Lower lobe of right lung (tissue), 2 donors: ENCODE data around the gene XPR1. TPM values are rescaled to one million over a fixed set of nuclear protein-coding genes. Genes with fewer than 3 reads are reported as not detected.
A peak's percentile ranks its signal among the peaks of the same experiment; 100 is the strongest.

Experiments used
- ATAC-seq, 2 donors: fragments of 200-7000 bp; cut with Tn5 transposase; one replicate each; pipeline ENCODE4 v1.9.1; 2020 to 2022; ENCODE audit warnings: mild to moderate bottlenecking in 2 of 2, moderate library complexity in 2 of 2
- DNase-seq: peaks from one replicate; pipeline ENCODE4 v3.0.0-alpha.2; 2020
- H3K27ac ChIP-seq: fragments of 200-600 bp; one replicate; pipeline ENCODE4 v1.8.0; 2022
- H3K27me3 ChIP-seq: fragments of 200-600 bp; one replicate; pipeline ENCODE4 v1.8.0; 2022; ENCODE audit warnings: low read depth
- H3K36me3 ChIP-seq: fragments of 200-600 bp; one replicate; pipeline ENCODE4 v1.8.0; 2022; ENCODE audit warnings: mild to moderate bottlenecking
- H3K4me1 ChIP-seq: fragments of 200-600 bp; one replicate; pipeline ENCODE4 v1.8.0; 2022
- H3K4me3 ChIP-seq: fragments of 200-600 bp; one replicate; pipeline ENCODE4 v1.8.0; 2022; ENCODE audit warnings: mild to moderate bottlenecking
- H3K9me3 ChIP-seq: fragments of 200-600 bp; one replicate; pipeline ENCODE4 v1.8.0; 2022
- intact Hi-C: fragments of 100-400 bp; cut with DNase I; formaldehyde crosslinking; loops from one replicate; pipeline ENCODE4 v1.11.0; 2022
- total RNA-seq: library from RNA; stranded (reverse); fragmentation: NEBNext Ultra II Directional; extraction: Animal tissue kit (Norgen Biotek cat#: 25700); gene quantifications from one replicate; pipeline ENCODE4 v1.2.1, GENCODE V29; 2021
- TF ChIP-seq, protein P1 (sequence below): fragments of 200-600 bp; IDR thresholded peaks from one replicate; pipeline ENCODE4 v1.8.0; 2022; ENCODE audit warnings: antibody characterized with exemption, mild to moderate bottlenecking
- donor health status: DM: no; HTN: yes; CAD: no; lungs with severe emphysema.

Gene XPR1
- total RNA-seq, 1 donor from 2014 or later: 21.1 TPM

DNA sequence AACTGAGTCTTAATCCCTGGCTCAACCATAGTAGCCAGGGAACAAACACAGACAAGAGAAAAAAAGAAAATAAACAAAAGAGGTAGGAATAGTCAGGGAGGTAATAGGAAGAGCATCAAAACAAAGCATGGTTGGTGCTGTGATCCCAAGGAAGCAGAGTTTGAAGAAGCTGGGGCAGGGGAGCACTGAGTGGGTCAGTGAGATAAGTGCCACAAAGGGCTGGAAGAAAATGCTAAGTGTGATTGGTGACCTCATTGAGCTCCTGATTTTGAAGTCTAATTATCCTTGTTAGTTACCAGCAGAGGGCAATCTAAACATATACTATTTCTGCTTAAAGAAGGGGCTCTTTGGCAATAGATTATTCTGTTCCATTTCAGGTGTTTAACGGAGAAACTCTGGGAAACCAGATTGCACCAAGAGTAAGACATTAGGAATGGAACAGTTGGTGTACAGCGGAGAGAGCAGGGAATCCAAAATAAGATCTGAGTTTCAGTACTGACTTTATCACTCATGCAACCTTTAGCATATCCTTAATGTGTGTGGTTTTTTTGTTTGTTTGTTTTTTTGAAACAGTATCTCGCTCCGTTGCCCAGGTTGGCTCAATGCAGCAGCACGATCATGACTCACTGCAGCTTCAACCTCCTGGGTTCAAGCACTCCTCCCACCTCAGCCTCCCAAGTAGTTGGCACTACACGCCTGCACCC, 250.1 kb downstream of the XPR1 start:
- peak; percentile 34 to 58 for ATAC-seq
- intact Hi-C loops: no loop called here
- Histone ChIP-seq H3K4me1 (no peaks in the 10 kb centered on the region), H3K9me3 (no peaks in the 10 kb centered on the region), H3K27ac (no peak overlapping the region), H3K4me3 (no peak overlapping the region), H3K36me3 (peaks cover 44% of the 10 kb centered on the region), H3K27me3 (no peaks in the 10 kb centered on the region)
- no peak for DNase-seq
- TF ChIP-seq, protein P1, sequence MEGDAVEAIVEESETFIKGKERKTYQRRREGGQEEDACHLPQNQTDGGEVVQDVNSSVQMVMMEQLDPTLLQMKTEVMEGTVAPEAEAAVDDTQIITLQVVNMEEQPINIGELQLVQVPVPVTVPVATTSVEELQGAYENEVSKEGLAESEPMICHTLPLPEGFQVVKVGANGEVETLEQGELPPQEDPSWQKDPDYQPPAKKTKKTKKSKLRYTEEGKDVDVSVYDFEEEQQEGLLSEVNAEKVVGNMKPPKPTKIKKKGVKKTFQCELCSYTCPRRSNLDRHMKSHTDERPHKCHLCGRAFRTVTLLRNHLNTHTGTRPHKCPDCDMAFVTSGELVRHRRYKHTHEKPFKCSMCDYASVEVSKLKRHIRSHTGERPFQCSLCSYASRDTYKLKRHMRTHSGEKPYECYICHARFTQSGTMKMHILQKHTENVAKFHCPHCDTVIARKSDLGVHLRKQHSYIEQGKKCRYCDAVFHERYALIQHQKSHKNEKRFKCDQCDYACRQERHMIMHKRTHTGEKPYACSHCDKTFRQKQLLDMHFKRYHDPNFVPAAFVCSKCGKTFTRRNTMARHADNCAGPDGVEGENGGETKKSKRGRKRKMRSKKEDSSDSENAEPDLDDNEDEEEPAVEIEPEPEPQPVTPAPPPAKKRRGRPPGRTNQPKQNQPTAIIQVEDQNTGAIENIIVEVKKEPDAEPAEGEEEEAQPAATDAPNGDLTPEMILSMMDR: peak; percentile 37

DNA sequence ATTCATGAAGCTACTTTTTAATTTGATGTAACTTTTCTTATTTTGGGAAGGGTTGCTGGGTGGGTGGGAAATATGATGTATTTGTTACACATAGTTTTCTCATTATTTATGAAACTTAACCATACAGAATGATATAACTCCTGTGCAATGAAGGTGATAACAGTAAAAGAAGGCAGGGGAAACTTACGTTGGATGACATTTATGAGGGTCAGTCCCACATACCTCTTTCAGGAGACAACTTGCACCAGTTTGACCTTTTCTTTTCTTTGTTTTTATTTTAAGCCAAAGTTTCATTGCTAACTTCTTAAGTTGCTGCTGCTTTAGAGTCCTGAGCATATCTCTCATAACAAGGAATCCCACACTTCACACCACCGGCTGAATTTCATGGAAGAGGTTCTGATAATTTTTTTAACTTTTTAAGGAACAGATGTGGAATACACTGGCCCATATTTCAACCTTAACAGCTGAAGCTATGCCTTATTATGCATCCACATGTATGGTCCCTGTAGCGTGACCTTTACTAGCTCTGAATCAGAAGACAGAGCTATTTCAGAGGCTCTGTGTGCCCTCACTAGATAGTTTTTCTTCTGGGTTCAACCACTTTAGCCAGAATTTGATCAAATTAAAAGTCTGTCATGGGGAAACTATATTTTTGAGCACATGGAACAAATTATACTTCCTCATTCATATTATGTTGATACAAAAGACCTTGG, 252.9 kb downstream of the XPR1 start:
- no peaks in the 10 kb centered on the region for H3K27me3 ChIP-seq
- H3K36me3 ChIP-seq: peaks cover 39% of the 10 kb centered on the region
- no peak overlapping the region for H3K4me3 ChIP-seq
- no peaks in the 10 kb centered on the region for H3K4me1 ChIP-seq
- no peaks in the 10 kb centered on the region for H3K9me3 ChIP-seq
- TF ChIP-seq, protein P1: no peak
- DNase-seq (no peak), ATAC-seq (no peak)
- H3K27ac ChIP-seq: no peak overlapping the region
- intact Hi-C loops: no loop called here

DNA sequence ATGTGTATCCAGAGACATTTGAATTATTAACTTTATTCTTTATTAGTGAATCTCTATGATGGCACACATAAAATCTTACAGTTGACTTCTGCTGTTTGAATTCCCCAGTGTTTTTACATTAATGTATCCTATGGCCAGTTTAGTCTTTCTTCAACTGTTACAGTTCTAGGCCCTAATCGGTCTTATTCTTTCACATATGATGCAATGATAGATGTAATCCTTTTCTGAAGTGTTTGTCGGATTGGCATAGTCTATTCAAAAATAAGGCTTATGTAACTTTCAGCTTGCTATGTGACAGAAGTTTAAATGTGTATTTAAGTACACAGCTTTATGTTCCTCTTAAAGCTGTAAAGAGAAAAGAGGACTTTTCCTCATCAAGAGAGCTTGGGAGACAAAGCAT, 254.5 kb downstream of the XPR1 start:
- H3K27me3 ChIP-seq: no peaks in the 10 kb centered on the region
- H3K4me1 ChIP-seq: no peaks in the 10 kb centered on the region
- ATAC-seq: no peak
- DNase-seq: no peak
- H3K9me3 ChIP-seq: no peaks in the 10 kb centered on the region
- TF ChIP-seq, protein P1: no peak
- peaks cover 31% of the 10 kb centered on the region for H3K36me3 ChIP-seq
- intact Hi-C loops: no loop called here
- H3K27ac ChIP-seq: no peak overlapping the region
- H3K4me3 ChIP-seq: no peak overlapping the region

DNA sequence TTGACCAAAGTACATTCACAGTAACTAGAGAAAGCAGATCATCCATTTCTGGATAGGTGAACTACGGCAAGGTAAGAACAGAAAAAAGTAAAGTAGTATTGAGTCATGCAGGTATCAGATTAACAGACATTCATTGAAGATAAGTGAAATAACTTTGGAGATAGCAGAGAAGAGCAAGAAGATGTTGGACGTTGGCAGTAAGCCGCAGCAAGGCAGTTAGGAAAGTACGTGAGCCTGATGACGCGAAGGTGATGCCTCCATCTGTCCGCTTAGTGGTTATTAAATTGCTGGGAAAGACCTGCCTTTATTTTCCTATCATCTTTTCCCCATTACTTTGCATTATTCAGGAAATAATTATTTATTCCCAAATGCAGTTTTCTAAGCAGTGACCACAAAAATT, 256.0 kb downstream of the XPR1 start:
- H3K4me1 ChIP-seq: no peaks in the 10 kb centered on the region
- DNase-seq: no peak
- intact Hi-C loops: no loop called here

DNA sequence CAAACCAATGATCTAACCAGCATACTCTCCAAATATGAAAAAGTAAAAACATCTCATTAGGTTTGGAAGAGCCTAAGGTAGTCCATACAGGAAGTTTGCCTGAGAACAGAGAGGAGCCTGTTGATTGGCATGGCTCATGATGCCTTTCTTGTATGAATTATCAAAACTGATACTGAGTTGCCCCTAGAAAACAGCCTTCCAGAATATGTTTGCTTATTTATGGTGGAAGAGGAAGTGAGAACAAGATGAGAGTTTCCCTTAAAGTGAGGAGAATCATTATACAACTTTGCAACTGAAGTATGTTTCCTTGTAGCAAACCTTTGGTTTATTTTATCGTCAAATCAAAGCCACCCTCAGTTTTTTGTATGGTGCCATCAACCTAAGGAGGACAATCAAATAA, 257.0 kb downstream of the XPR1 start:
- Histone ChIP-seq H3K4me3 (no peak overlapping the region), H3K27me3 (no peaks in the 10 kb centered on the region), H3K4me1 (no peaks in the 10 kb centered on the region), H3K27ac (no peak overlapping the region), H3K36me3 (peaks cover 15% of the 10 kb centered on the region), H3K9me3 (no peaks in the 10 kb centered on the region)
- intact Hi-C loops: no loop called here
- DNase-seq: no peak
- TF ChIP-seq, protein P1: no peak
- no peak for ATAC-seq

More for the DNA sequence above, 256.0 kb downstream of the XPR1 start:
- H3K27me3 ChIP-seq: no peaks in the 10 kb centered on the region
- H3K36me3 ChIP-seq: peaks cover 24% of the 10 kb centered on the region
- no peak overlapping the region for H3K27ac ChIP-seq
- no peaks in the 10 kb centered on the region for H3K9me3 ChIP-seq
- TF ChIP-seq, protein P1: no peak
- no peak for ATAC-seq
- H3K4me3 ChIP-seq: no peak overlapping the region
